Naive thymus-derived CD4-positive, alpha-beta T cell (primary cell): Measurements from ENCODE around the gene SYNE2. TPM values are rescaled to one million over a fixed set of nuclear protein-coding genes. Genes with fewer than 3 reads are reported as not detected.

ENCODE experiments used
- ATAC-seq: fragments of 150-1000 bp; cut with Tn5 transposase; 2 replicates; pipeline ENCODE4 v1.10.0; 2021; ENCODE audit warnings: mild to moderate bottlenecking, moderate library complexity
- CTCF ChIA-PET: fragments of 350-600 bp; sonication (Branson Sonifier 250); formaldehyde crosslinking; loops from one replicate; lab custom pipeline; 2021; ENCODE audit warnings: antibody characterized with exemption; lab: Charles Lee
- POLR2A ChIA-PET: fragments of 350-600 bp; sonication (Branson Sonifier 250); formaldehyde crosslinking; loops from one replicate; lab custom pipeline; 2021; ENCODE audit warnings: antibody characterized with exemption, inconsistent platforms; lab: Charles Lee
- DNase-seq, 9 donors: peaks; one replicate each; pipeline versions ENCODE4 v3.0.0 to v3.0.0-alpha.2; 2020 to 2022; ENCODE audit warnings: mixed read lengths in 1 of 9
- H3K27ac ChIP-seq: one replicate; pipeline ENCODE4 v1.7.0; 2013; ENCODE audit warnings: mild to moderate bottlenecking, low read depth, low read length, moderate library complexity
- H3K27me3 ChIP-seq, 2 donors: one replicate each; pipeline ENCODE4 v1.7.0; 2013; ENCODE audit warnings: low read length in 2 of 2, mild to moderate bottlenecking in 2 of 2, moderate library complexity in 2 of 2; ENCODE audit not compliant: control insufficient read depth in 2 of 2, insufficient read depth in 2 of 2
- H3K36me3 ChIP-seq, 3 experiments: 1 replicate in 2 of 3; 2 replicates in 1 of 3; pipeline ENCODE4 v1.7.0; 2013; ENCODE audit warnings: low read length in 3 of 3, mild to moderate bottlenecking in 3 of 3, moderate library complexity in 1 of 3; ENCODE audit not compliant: insufficient read depth in 3 of 3, control insufficient read depth in 2 of 3
- H3K4me1 ChIP-seq, 2 donors: one replicate each; pipeline ENCODE4 v1.7.0; 2013; ENCODE audit warnings: low read length in 2 of 2, mild to moderate bottlenecking in 2 of 2, moderate library complexity in 1 of 2; ENCODE audit not compliant: control insufficient read depth in 2 of 2, insufficient read depth in 2 of 2
- H3K4me3 ChIP-seq: 2 replicates; pipeline ENCODE4 v1.7.0; 2013; ENCODE audit warnings: mild to moderate bottlenecking, low read length
- H3K9me3 ChIP-seq, 3 experiments: 1 replicate in 2 of 3; 2 replicates in 1 of 3; pipeline ENCODE4 v1.7.0; 2013; ENCODE audit warnings: low read length in 3 of 3; ENCODE audit not compliant: control insufficient read depth in 2 of 3
- H3K27ac Mint-ChIP-seq, 9 donors: one replicate each; pipeline ENCODE4 v1.8.0; 2020 to 2022; ENCODE audit warnings: mixed read lengths in 9 of 9, mild to moderate bottlenecking in 8 of 9, moderate library complexity in 5 of 9, inconsistent platforms in 2 of 9
- H3K27me3 Mint-ChIP-seq, 5 donors: one replicate each; pipeline ENCODE4 v1.8.0; 2021 to 2022; ENCODE audit warnings: mixed read lengths in 5 of 5, mild to moderate bottlenecking in 1 of 5
- H3K36me3 Mint-ChIP-seq, 5 donors: one replicate each; pipeline ENCODE4 v1.8.0; 2020 to 2022; ENCODE audit warnings: mixed read lengths in 5 of 5, mild to moderate bottlenecking in 3 of 5, inconsistent platforms in 1 of 5
- H3K4me1 Mint-ChIP-seq, 7 donors: one replicate each; pipeline ENCODE4 v1.8.0; 2020 to 2022; ENCODE audit warnings: mixed read lengths in 7 of 7, mild to moderate bottlenecking in 3 of 7, inconsistent platforms in 1 of 7
- H3K4me3 Mint-ChIP-seq, 10 donors: one replicate each; pipeline ENCODE4 v1.8.0; 2020 to 2022; ENCODE audit warnings: mild to moderate bottlenecking in 10 of 10, mixed read lengths in 10 of 10, moderate library complexity in 6 of 10, inconsistent platforms in 2 of 10
- H3K9me3 Mint-ChIP-seq, 11 donors: one replicate each; pipeline ENCODE4 v1.8.0; 2020 to 2022; ENCODE audit warnings: mixed read lengths in 11 of 11, mild to moderate bottlenecking in 4 of 11, inconsistent platforms in 1 of 11, moderate library complexity in 1 of 11
- intact Hi-C, 2 donors: fragments of 100-400 bp; cut with micrococcal nuclease; formaldehyde crosslinking; loops; one replicate each; pipeline ENCODE4 v1.15.1; 2023
- polyA plus RNA-seq, 2 donors: library from polyadenylated mRNA; unstranded; fragments of 300-500 nt; fragmentation: Illumina TruSeq; gene quantifications; one replicate each; pipeline ENCODE4 v1.2.3, GENCODE V29; 2021
- total RNA-seq, 6 experiments: library from RNA in 5 of 6; stranded (reverse) in 5 of 6; gene quantifications; 1 replicate in 5 of 6; 2 replicates in 1 of 6; pipeline ENCODE4 v1.2.3 and lab custom pipeline; 2021 to 2026

Gene SYNE2
- total and polyA plus RNA-seq, 7 experiments from 2014 or later = 22.4 to 170 (median 139) TPM

DNA sequence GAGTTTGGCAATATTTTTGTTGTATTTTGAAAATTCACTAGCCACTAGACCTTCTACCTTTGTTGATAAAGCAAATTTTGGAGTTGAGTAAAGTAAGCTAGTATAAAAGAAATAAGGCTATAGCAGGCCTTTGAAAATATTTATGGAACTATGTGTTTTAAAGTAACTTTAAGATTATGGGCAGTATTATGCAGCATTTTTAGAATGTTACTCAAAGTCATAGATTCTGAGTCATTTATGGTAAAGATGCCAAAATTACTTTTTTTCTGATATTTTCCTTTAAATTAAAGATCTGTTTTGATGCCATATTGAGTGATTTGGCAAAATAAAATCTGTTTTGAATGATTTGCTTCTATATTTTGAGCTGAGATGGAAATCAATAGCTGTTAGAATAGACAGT lies 57.2 kb downstream of the SYNE2 start:
- intact Hi-C loops = loop anchor here (2.0 to 5.0 kb wide), 3 partner anchors 32 to 57 kb away; partner anchors contain the start of gene SYNE2 (in 1 of the 2)
- H3K4me3 Mint-ChIP-seq = no peak overlapping the region
- no peak overlapping the region for H3K4me3 ChIP-seq
- peaks cover 0 to 11% of the 10 kb centered on the region in 2 donors for H3K4me1 ChIP-seq
- peaks cover 26 to 57% (median 42%) of the 10 kb centered on the region in 7 donors for H3K4me1 Mint-ChIP-seq
- ChIA-PET CTCF (no interaction called here), POLR2A (no interaction called here)
- peaks cover 4 to 42% (median 24%) of the 10 kb centered on the region in 5 donors for H3K36me3 Mint-ChIP-seq
- H3K9me3 Mint-ChIP-seq = no peaks in the 10 kb centered on the region
- DNase-seq (no peak), ATAC-seq (no peak)
- H3K27me3 Mint-ChIP-seq = no peaks in the 10 kb centered on the region
- H3K27ac Mint-ChIP-seq = no peak overlapping the region
- no peak overlapping the region for H3K27ac ChIP-seq
- peaks cover 0 to 12% (median 0%) of the 10 kb centered on the region in 3 experiments for H3K36me3 ChIP-seq
- no peaks in the 10 kb centered on the region for H3K27me3 ChIP-seq
- no peaks in the 10 kb centered on the region for H3K9me3 ChIP-seq

DNA sequence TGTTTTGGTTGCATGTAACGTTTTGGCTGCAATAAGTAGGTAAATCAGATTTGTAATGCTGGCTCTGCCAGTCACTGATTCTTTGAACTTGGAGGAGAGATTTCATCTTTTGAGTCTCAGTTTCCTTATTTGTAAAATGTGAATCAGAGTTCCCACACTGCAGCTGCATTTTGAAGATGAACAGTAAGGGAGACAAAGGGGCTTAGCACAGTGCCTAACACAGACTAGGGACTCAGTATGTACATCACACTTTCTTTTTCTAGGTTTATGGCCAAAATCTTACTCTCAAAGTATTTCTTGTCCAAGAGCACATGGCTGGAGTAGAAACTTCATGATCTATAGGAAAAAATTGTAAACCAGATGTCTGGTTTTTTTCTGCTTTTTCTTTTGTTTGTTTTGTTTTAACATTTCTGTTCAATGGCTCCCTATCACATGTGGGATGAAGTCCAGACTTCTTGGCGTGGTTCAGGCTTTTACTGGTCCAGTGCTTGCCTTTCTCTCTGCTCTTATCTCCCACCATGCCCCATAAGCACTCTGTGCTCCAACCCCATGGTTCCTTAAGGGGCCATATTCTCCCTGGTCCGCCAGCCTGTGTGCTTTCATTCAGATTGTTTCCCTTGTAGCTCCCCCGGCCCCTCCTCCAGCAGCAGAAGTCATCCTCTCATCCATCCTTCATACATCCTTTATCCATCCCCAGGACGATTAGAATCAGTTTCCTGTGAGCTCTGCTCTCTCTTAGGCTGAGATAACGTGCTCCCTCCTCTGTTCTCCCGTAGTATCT lies 58.0 kb downstream of the SYNE2 start:
- intact Hi-C loops = no loop called here
- H3K27me3 ChIP-seq = no peaks in the 10 kb centered on the region
- Mint-ChIP-seq H3K36me3 (peaks cover 4 to 42% (median 24%) of the 10 kb centered on the region in 5 donors), H3K4me3 (peak overlapping the region in 2 of 10 donors; percentile 13 to 17), H3K9me3 (no peaks in the 10 kb centered on the region), H3K4me1 (peaks cover 24 to 49% (median 35%) of the 10 kb centered on the region in 7 donors), H3K27me3 (no peaks in the 10 kb centered on the region), H3K27ac (peak overlapping the region in 4 of 9 donors; percentile 23 to 80 (median 42))
- H3K4me3 ChIP-seq = no peak overlapping the region
- H3K4me1 ChIP-seq = peaks cover 0 to 11% of the 10 kb centered on the region in 2 donors
- no peaks in the 10 kb centered on the region for H3K9me3 ChIP-seq
- ChIA-PET CTCF (no interaction called here), POLR2A (no interaction called here)
- DNase-seq (no peak), ATAC-seq (no peak)
- H3K36me3 ChIP-seq = peaks cover 0 to 12% (median 0%) of the 10 kb centered on the region in 3 experiments
- H3K27ac ChIP-seq = no peak overlapping the region

DNA sequence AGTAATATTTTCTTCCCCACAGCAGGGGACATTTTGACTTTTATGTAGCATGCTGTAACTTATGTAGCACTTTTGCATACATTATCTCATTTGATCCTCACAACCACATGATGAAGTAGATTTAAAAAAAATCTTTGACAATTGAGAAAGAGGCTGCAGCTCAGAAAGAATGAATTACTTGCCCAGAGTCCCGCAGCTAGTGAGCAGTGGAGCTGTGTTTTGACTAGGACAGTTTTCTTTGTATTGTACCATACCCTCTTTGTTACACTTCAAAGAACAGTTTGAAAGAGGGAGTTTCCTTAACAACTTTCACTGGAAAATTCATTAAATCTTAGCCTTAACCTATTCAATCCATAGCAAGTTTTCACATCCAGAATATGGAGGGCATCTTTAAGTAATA lies 58.6 kb downstream of the SYNE2 start:
- H3K36me3 Mint-ChIP-seq = peaks cover 4 to 47% (median 24%) of the 10 kb centered on the region in 5 donors

GRCh38 chr14:63912286-63912685 lies 59.5 kb downstream of the SYNE2 start:
- Mint-ChIP-seq H3K9me3 (no peaks in the 10 kb centered on the region), H3K27ac (no peak overlapping the region), H3K4me3 (no peak overlapping the region), H3K4me1 (peaks cover 24 to 40% (median 35%) of the 10 kb centered on the region in 7 donors), H3K27me3 (no peaks in the 10 kb centered on the region), H3K36me3 (peaks cover 4 to 48% (median 24%) of the 10 kb centered on the region in 5 donors)
- Histone ChIP-seq H3K27ac (no peak overlapping the region), H3K9me3 (no peaks in the 10 kb centered on the region), H3K4me3 (no peak overlapping the region), H3K4me1 (peaks cover 0 to 10% of the 10 kb centered on the region in 2 donors), H3K36me3 (peaks cover 0 to 12% (median 0%) of the 10 kb centered on the region in 3 experiments), H3K27me3 (no peaks in the 10 kb centered on the region)
- CTCF ChIA-PET = no interaction called here
- DNase-seq = no peak
- intact Hi-C loops = no loop called here
- POLR2A ChIA-PET = no interaction called here
- no peak for ATAC-seq

More for the DNA sequence above, 58.6 kb downstream of the SYNE2 start:
- DNase-seq (no peak), ATAC-seq (no peak)
- Histone ChIP-seq H3K36me3 (peaks cover 0 to 12% (median 0%) of the 10 kb centered on the region in 3 experiments), H3K4me1 (peaks cover 0 to 11% of the 10 kb centered on the region in 2 donors), H3K27ac (no peak overlapping the region), H3K4me3 (no peak overlapping the region), H3K27me3 (no peaks in the 10 kb centered on the region), H3K9me3 (no peaks in the 10 kb centered on the region)
- Mint-ChIP-seq H3K27ac (no peak overlapping the region), H3K27me3 (no peaks in the 10 kb centered on the region), H3K4me1 (peaks cover 24 to 43% (median 35%) of the 10 kb centered on the region in 7 donors), H3K9me3 (no peaks in the 10 kb centered on the region), H3K4me3 (peak overlapping the region in 1 of 10 donors; percentile 17)
- intact Hi-C loops = no loop called here
- POLR2A ChIA-PET = no interaction called here
- CTCF ChIA-PET = no interaction called here

GRCh38 chr14:63918411-63918810 lies 65.6 kb downstream of the SYNE2 start:
- Mint-ChIP-seq H3K4me3 (no peak overlapping the region), H3K27ac (no peak overlapping the region), H3K4me1 (peaks cover 3 to 13% (median 7%) of the 10 kb centered on the region in 7 donors), H3K27me3 (no peaks in the 10 kb centered on the region), H3K9me3 (peaks cover 0 to 7% (median 0%) of the 10 kb centered on the region in 11 donors), H3K36me3 (peaks cover 10 to 21% (median 15%) of the 10 kb centered on the region in 5 donors)
- CTCF ChIA-PET = no interaction called here
- H3K9me3 ChIP-seq = no peaks in the 10 kb centered on the region
- no peak overlapping the region for H3K4me3 ChIP-seq
- peaks cover 0 to 5% (median 0%) of the 10 kb centered on the region in 3 experiments for H3K36me3 ChIP-seq
- no peaks in the 10 kb centered on the region for H3K27me3 ChIP-seq
- no peak for DNase-seq
- POLR2A ChIA-PET = interaction anchor here (0.7 kb wide), 1 partner anchor 15 kb away, joined by 7 read pairs; no protein-coding TSS in a partner anchor
- intact Hi-C loops = no loop called here
- ATAC-seq = no peak
- no peak overlapping the region for H3K27ac ChIP-seq
- H3K4me1 ChIP-seq = no peaks in the 10 kb centered on the region

DNA sequence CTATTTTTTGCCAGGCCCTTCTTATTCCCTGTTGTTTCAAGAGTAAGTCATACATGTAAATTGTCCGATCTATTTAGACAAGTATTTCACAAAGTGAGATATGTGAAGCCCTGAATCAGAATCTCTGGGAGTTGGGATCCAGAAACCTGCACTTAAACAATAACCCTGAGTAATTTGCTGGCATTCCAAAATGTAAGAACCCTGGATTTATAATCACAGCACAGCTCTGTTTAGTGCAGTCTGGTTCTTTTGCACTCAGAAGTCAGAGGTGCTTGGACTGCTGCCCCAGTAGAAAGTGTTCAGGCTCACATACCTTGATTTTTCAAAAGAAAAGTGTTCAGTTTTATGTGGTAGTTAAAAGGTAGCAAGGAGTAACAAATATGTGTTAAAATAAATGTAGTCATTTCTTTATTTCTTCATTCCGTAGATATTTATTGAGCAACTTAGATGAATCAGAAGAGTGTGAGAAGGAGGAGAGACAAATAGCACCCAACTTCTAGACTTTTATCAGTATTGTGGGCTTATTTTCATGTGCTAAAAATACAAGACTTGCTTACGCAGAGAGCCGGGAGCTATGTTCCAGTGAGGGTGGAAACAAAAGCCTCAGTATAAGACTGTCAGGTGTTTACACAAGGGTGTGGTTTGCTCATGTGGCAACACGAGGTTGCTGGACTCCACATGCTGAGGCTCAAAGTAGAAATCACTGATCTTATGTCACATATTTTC lies 70.1 kb downstream of the SYNE2 start:
- H3K4me3 Mint-ChIP-seq = no peak overlapping the region
- H3K27me3 ChIP-seq = no peaks in the 10 kb centered on the region
- no peak for ATAC-seq
- no peaks in the 10 kb centered on the region for H3K27me3 Mint-ChIP-seq
- no peak overlapping the region for H3K4me3 ChIP-seq
- no peaks in the 10 kb centered on the region for H3K4me1 ChIP-seq
- intact Hi-C loops = no loop called here
- no peaks in the 10 kb centered on the region for H3K9me3 ChIP-seq
- POLR2A ChIA-PET = interaction anchor here (0.7 kb wide), 1 partner anchor 11 kb away, joined by 4 read pairs; no protein-coding TSS in a partner anchor
- H3K4me1 Mint-ChIP-seq = peaks cover 0 to 16% (median 7%) of the 10 kb centered on the region in 7 donors
- no peak for DNase-seq
- peaks cover 0 to 14% (median 5%) of the 10 kb centered on the region in 11 donors for H3K9me3 Mint-ChIP-seq
- CTCF ChIA-PET = no interaction called here
- peaks cover 15 to 40% (median 27%) of the 10 kb centered on the region in 5 donors for H3K36me3 Mint-ChIP-seq
- H3K27ac Mint-ChIP-seq = peak overlapping the region in 1 of 9 donors; percentile 46
- H3K27ac ChIP-seq = no peak overlapping the region
- peaks cover 0 to 5% (median 0%) of the 10 kb centered on the region in 3 experiments for H3K36me3 ChIP-seq
